Smooth muscle cell (in vitro differentiated cells): ENCODE data around the gene MRE11. TPM values are rescaled to one million over a fixed set of nuclear protein-coding genes. Genes with fewer than 3 reads are reported as not detected.

Source experiments
- DNase-seq: peaks from one replicate; lab custom pipeline; 2025; ENCODE audit not compliant: unreplicated experiment; lab: John Stamatoyannopoulos, UW
- H2AFZ ChIP-seq: fragments of 200-600 bp; sonication (generic); 2 replicates; pipeline ENCODE4 v1.6.0; 2016; ENCODE audit warnings: antibody characterized with exemption, low read depth, mild to moderate bottlenecking
- H3F3A ChIP-seq: fragments of 200-600 bp; sonication (generic); 2 replicates; pipeline ENCODE4 v1.6.0; 2017; ENCODE audit warnings: antibody characterized with exemption, low read depth
- H3K27ac ChIP-seq: fragments of 200-600 bp; sonication (generic); 2 replicates; pipeline ENCODE4 v1.5.1; 2016; ENCODE audit warnings: low read depth, mild to moderate bottlenecking
- H3K27me3 ChIP-seq: fragments of 200-600 bp; sonication (generic); 2 replicates; pipeline ENCODE4 v1.6.1; 2016; ENCODE audit warnings: low read depth, mild to moderate bottlenecking
- H3K36me3 ChIP-seq: fragments of 200-600 bp; sonication (generic); 2 replicates; pipeline ENCODE4 v1.5.1; 2016; ENCODE audit warnings: low read depth
- H3K4me1 ChIP-seq: fragments of 200-600 bp; sonication (generic); 2 replicates; pipeline ENCODE4 v1.5.1; 2016; ENCODE audit warnings: low read depth
- H3K4me2 ChIP-seq: fragments of 200-600 bp; sonication (generic); 2 replicates; pipeline ENCODE4 v1.6.0; 2016; ENCODE audit warnings: mild to moderate bottlenecking
- H3K4me3 ChIP-seq: fragments of 200-600 bp; sonication (generic); 2 replicates; pipeline ENCODE4 v1.5.1; 2016; ENCODE audit warnings: mild to moderate bottlenecking
- H3K79me2 ChIP-seq: fragments of 200-600 bp; sonication (generic); 2 replicates; pipeline ENCODE4 v1.6.0; 2016; ENCODE audit warnings: low read depth, mild to moderate bottlenecking
- H3K9ac ChIP-seq: fragments of 200-600 bp; sonication (generic); 2 replicates; pipeline ENCODE4 v1.6.0; 2016; ENCODE audit warnings: low read depth
- H3K9me3 ChIP-seq: fragments of 200-600 bp; sonication (generic); replicated peaks from 2 replicates; pipeline ENCODE4 v1.5.1; 2016; ENCODE audit warnings: low read depth
- H4K20me1 ChIP-seq: fragments of 200-600 bp; sonication (generic); 2 replicates; pipeline ENCODE4 v1.6.0; 2016; ENCODE audit warnings: low read depth
- WGBS: methylation state at CpG from one replicate; pipeline ENCODE4 v1.1.7; 2016; ENCODE audit warnings: low lambda C conversion rate; 5-methylcytosine and 5-hydroxymethylcytosine counted together
- polyA plus RNA-seq: library from polyadenylated mRNA; unstranded; fragments of >200 nt; fragmentation: Nextera tagmentation; extraction: Ambion mirVana; gene quantifications from 2 replicates; pipeline ENCODE4 v1.2.1, GENCODE V29; 2016
- total RNA-seq: library from RNA; depleted of rRNA; stranded (reverse); fragments of >200 nt; gene quantifications from 2 replicates; pipeline ENCODE4 v1.2.3, GENCODE V29; 2014
- TF ChIP-seq, protein P1 (sequence below): fragments of 200-600 bp; sonication (generic); IDR thresholded peaks from 2 replicates; pipeline ENCODE4 v1.5.1; 2017; ENCODE audit warnings: borderline replicate concordance, mild to moderate bottlenecking, antibody characterized with exemption; ENCODE audit not compliant: insufficient read depth, poor library complexity, severe bottlenecking

Gene MRE11
- total and polyA plus RNA-seq, 2 experiments from 2014 or later, result 5.1 to 15.1 TPM

DNA sequence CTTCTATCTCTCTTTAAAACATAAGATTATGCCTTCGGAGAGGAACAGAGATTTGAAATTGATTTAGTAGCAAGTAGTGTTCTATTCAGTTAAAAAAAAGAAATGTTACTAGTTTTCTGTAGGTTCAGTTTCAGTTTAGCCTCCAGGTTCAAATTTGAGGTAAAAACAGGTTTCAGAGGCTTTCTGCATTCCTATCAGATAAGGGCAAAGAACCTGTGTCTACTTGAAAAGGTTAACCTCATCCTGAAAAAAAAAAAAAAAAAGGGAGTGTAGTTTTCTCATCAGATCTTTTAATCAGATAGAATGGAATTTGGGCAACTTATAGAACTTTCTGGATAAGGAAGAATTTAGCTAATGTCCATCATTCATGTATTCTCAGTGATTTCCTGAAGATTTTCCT lies 30.7 kb upstream of the MRE11 start:
- no peaks in the 10 kb centered on the region for H3K79me2 ChIP-seq
- H4K20me1 ChIP-seq, result no peaks in the 10 kb centered on the region
- no peaks in the 10 kb centered on the region for H3K36me3 ChIP-seq
- H2AFZ ChIP-seq, result no peak overlapping the region
- H3K27ac ChIP-seq, result no peak overlapping the region
- H3K27me3 ChIP-seq, result no peaks in the 10 kb centered on the region
- no peak overlapping the region for H3K4me3 ChIP-seq
- no peak overlapping the region for H3K9ac ChIP-seq
- H3F3A ChIP-seq, result no peaks in the 10 kb centered on the region
- H3K4me1 ChIP-seq, result peaks cover 3% of the 10 kb centered on the region
- WGBS, result 83% methylated on average over 1 of the region's 1 CpG
- TF ChIP-seq, protein P1, sequence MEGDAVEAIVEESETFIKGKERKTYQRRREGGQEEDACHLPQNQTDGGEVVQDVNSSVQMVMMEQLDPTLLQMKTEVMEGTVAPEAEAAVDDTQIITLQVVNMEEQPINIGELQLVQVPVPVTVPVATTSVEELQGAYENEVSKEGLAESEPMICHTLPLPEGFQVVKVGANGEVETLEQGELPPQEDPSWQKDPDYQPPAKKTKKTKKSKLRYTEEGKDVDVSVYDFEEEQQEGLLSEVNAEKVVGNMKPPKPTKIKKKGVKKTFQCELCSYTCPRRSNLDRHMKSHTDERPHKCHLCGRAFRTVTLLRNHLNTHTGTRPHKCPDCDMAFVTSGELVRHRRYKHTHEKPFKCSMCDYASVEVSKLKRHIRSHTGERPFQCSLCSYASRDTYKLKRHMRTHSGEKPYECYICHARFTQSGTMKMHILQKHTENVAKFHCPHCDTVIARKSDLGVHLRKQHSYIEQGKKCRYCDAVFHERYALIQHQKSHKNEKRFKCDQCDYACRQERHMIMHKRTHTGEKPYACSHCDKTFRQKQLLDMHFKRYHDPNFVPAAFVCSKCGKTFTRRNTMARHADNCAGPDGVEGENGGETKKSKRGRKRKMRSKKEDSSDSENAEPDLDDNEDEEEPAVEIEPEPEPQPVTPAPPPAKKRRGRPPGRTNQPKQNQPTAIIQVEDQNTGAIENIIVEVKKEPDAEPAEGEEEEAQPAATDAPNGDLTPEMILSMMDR, result no peak
- no peak overlapping the region for H3K4me2 ChIP-seq
- no peaks in the 10 kb centered on the region for H3K9me3 ChIP-seq
- DNase-seq, result no peak

DNA sequence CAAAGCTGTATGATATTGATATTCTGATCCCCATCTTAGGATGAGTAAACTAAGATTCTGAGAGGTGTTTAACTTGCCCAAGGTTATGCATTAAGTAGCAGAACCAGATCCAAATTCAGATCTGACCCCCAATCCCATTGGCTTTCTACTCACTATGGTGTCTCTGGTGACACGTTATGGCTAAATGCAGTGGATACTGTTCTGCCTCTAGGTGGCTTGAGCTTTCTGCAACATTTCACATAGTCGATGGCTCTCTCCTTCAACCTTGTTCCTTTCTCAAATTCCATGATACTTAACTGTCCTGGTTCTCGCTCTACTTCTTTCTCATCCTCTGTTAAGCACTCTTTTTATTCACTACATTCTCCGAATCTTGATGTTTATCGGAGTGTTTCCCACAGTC lies 28.0 kb upstream of the MRE11 start:
- no peaks in the 10 kb centered on the region for H3F3A ChIP-seq
- no peak overlapping the region for H3K9ac ChIP-seq
- no peaks in the 10 kb centered on the region for H4K20me1 ChIP-seq
- H3K36me3 ChIP-seq, result no peaks in the 10 kb centered on the region
- H3K9me3 ChIP-seq, result no peaks in the 10 kb centered on the region
- no peak overlapping the region for H3K4me2 ChIP-seq
- no peak for DNase-seq
- peaks cover 8% of the 10 kb centered on the region for H3K27me3 ChIP-seq
- H3K27ac ChIP-seq, result no peak overlapping the region
- TF ChIP-seq, protein P1, result peak; percentile 30
- 60% methylated on average over 5 of the region's 5 CpGs for WGBS
- H3K79me2 ChIP-seq, result no peaks in the 10 kb centered on the region
- peaks cover 3% of the 10 kb centered on the region for H3K4me1 ChIP-seq
- no peak overlapping the region for H2AFZ ChIP-seq
- H3K4me3 ChIP-seq, result no peak overlapping the region

DNA sequence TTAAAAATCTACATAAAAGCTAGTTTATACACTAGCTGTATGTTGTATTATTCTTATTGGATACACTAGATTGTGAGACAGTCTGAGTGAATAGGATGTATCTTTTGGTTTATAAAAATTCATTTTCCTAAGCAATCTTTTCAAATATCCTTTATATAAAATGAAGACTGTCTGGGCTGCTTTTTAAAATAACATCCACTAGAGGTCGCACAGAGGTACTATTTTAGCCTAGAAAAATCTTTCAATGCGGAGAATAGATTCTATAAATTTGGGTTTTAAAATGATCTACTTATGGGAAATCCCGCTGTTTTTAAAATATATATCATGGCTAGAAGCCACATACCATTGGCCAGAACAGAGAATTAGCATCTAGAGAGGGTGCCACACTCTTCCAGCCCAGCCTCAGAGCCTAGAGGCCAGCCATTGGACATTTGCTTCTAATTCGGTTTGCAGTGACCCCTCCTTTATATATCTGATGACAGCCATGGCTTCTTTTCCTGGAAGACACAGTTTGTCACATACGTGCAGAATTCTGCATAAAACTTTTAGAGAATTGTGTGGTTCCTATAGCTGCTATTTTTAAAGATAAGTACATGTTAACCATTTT lies 25.9 kb upstream of the MRE11 start:
- Histone ChIP-seq H3K36me3 (no peaks in the 10 kb centered on the region), H3K9me3 (no peaks in the 10 kb centered on the region), H3K27ac (no peak overlapping the region), H3K27me3 (peaks cover 28% of the 10 kb centered on the region), H3K4me2 (peak overlapping the region; percentile 66), H2AFZ (peak overlapping the region; percentile 81), H4K20me1 (no peaks in the 10 kb centered on the region), H3K79me2 (no peaks in the 10 kb centered on the region), H3F3A (no peaks in the 10 kb centered on the region), H3K9ac (no peak overlapping the region), H3K4me3 (no peak overlapping the region), H3K4me1 (no peaks in the 10 kb centered on the region)
- DNase-seq, result no peak
- WGBS, result 18% methylated on average over 5 of the region's 5 CpGs
- TF ChIP-seq, protein P1, result peak; percentile 81

DNA sequence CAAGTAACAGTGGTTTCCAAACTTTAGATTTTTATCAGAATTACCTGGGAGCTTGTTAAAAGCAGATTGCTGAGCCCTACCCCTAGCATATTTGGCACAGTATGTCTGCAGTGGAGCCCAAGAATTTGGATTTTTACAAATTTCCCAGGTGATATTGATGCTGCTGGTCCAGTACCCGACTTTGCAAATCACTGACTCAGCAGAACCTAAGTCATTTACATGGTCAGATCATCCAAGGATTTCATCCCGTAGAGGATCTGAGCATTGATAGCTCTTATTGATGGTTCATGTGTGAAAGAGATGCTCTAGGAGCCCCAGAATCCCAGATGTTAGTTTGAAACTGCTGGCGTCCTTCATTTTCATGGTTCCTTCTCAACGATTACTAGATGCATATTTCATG lies 24.7 kb upstream of the MRE11 start:
- no peak overlapping the region for H3K9ac ChIP-seq
- H3K36me3 ChIP-seq, result no peaks in the 10 kb centered on the region
- no peak overlapping the region for H3K4me3 ChIP-seq
- WGBS, result 68% methylated on average over 4 of the region's 4 CpGs
- peaks cover 31% of the 10 kb centered on the region for H3K27me3 ChIP-seq
- no peaks in the 10 kb centered on the region for H3K79me2 ChIP-seq
- no peak overlapping the region for H2AFZ ChIP-seq
- no peak overlapping the region for H3K27ac ChIP-seq
- no peaks in the 10 kb centered on the region for H3K9me3 ChIP-seq
- no peaks in the 10 kb centered on the region for H3K4me1 ChIP-seq
- no peak overlapping the region for H3K4me2 ChIP-seq
- H3F3A ChIP-seq, result no peaks in the 10 kb centered on the region
- DNase-seq, result no peak
- TF ChIP-seq, protein P1, result no peak
- H4K20me1 ChIP-seq, result no peaks in the 10 kb centered on the region
